H1 (cell line): Measurements from ENCODE around the gene ZBTB38. TPM values are rescaled to one million over a fixed set of nuclear protein-coding genes. Genes with fewer than 3 reads are reported as not detected.

Source experiments
- EP300 ChIP-seq, 2 experiments: IDR thresholded peaks; 1 replicate in 1 of 2; 2 replicates in 1 of 2; pipeline ENCODE4 v1.6.1; 2011 to 2012; ENCODE audit warnings: low read depth in 2 of 2, low read length in 2 of 2, mild to moderate bottlenecking in 2 of 2, borderline replicate concordance in 1 of 2, inconsistent platforms in 1 of 2, moderate library complexity in 1 of 2
- KDM1A ChIP-seq: fragments of 200-600, 300-600 bp; sonication (generic); IDR thresholded peaks from 2 replicates; pipeline ENCODE4 v1.7.1; 2016; ENCODE audit warnings: mild to moderate bottlenecking, low read length, borderline replicate concordance
- POLR2AphosphoS5 ChIP-seq: IDR thresholded peaks from 2 replicates; pipeline ENCODE4 v1.6.1; 2011; ENCODE audit warnings: low read depth, low read length
- SIX5 ChIP-seq: IDR thresholded peaks from 2 replicates; pipeline ENCODE4 v1.6.1; 2011; ENCODE audit warnings: mild to moderate bottlenecking, low read depth, low read length
- SP2 ChIP-seq: IDR thresholded peaks from 2 replicates; pipeline ENCODE4 v1.6.1; 2012; ENCODE audit warnings: mild to moderate bottlenecking, low read length, inconsistent platforms
- polyA plus RNA-seq, 7 experiments: library from polyadenylated mRNA; depleted of rRNA in 3 of 7; stranded (reverse) in 5 of 7; unstranded in 2 of 7; fragments of >200 nt in 5 of 7; fragments of 200-250 nt in 2 of 7; gene quantifications; 1 replicate in 5 of 7; 2 replicates in 1 of 7; 4 replicates in 1 of 7; pipeline versions ENCODE4 v1.2.1 to v1.2.3, GENCODE V29; 2011 to 2013; ENCODE audit warnings: missing spikeins in 2 of 7, mixed read lengths in 2 of 7
- total RNA-seq: library from RNA; stranded (reverse); fragmentation: NEBNext Ultra II Directional; extraction: Animal tissue kit (Norgen Biotek cat#: 25700); gene quantifications from 2 replicates; pipeline ENCODE4 v1.2.1, GENCODE V29; 2021
- TF ChIP-seq, protein P1 (sequence below): IDR thresholded peaks from 2 replicates; pipeline ENCODE4 v1.6.1; 2012; ENCODE audit warnings: low read length, inconsistent platforms
- TF ChIP-seq, protein P2 (sequence below): IDR thresholded peaks from 2 replicates; pipeline ENCODE4 v1.6.1; 2012; ENCODE audit warnings: inconsistent platforms

ZBTB38 gene
- total and polyA plus RNA-seq, 2 of the 8 experiments (the other 6 are each of a cell fraction or from before 2014, with no cell fraction given), result 4.4 to 10.5 TPM

DNA sequence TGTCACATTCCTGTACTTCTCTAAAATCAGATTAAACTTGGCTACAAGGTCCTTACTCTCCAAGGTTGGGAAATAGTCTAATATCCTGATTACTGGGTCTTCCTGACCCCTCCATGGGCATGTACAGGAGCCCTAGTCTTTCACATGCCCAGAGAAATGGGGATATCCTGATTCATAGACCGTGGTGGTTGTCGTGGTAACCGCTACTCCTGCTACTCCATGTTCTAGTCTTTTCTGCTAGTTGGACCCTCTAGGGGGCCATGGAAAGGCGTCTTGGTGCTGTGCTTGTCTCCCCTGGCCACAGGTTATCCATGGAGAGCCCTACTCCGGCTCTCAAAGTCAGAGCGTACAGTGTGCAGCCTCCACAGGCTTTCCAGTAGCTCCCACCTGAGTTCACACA, 13.1 kb upstream of the ZBTB38 start (continued):
- TF ChIP-seq, protein P1, sequence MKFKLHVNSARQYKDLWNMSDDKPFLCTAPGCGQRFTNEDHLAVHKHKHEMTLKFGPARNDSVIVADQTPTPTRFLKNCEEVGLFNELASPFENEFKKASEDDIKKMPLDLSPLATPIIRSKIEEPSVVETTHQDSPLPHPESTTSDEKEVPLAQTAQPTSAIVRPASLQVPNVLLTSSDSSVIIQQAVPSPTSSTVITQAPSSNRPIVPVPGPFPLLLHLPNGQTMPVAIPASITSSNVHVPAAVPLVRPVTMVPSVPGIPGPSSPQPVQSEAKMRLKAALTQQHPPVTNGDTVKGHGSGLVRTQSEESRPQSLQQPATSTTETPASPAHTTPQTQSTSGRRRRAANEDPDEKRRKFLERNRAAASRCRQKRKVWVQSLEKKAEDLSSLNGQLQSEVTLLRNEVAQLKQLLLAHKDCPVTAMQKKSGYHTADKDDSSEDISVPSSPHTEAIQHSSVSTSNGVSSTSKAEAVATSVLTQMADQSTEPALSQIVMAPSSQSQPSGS, result no peak
- TF ChIP-seq SIX5 (no peak), EP300 (IDR thresholded peaks at IDR 0.05; ENCODE audit: borderline replicate concordance in 1 of 2, low read depth in 2 of 2, low read length in 2 of 2) (no peak), SP2 (no peak), POLR2AphosphoS5 (no peak), KDM1A (no peak)
- TF ChIP-seq, protein P2, sequence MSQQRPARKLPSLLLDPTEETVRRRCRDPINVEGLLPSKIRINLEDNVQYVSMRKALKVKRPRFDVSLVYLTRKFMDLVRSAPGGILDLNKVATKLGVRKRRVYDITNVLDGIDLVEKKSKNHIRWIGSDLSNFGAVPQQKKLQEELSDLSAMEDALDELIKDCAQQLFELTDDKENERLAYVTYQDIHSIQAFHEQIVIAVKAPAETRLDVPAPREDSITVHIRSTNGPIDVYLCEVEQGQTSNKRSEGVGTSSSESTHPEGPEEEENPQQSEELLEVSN, result no peak
